ENCODE measurements around the gene GJA1. TPM values are rescaled to one million over a fixed set of nuclear protein-coding genes. Genes with fewer than 3 reads are reported as not detected.

GJA1 gene
- total and polyA plus RNA-seq, 2 of the 8 experiments (the other 6 are each of a cell fraction or from before 2014, with no cell fraction given): 468 to 795 TPM

- Histone ChIP-seq H2AK5ac (ENCODE audit: low read depth, low read length) (no peak overlapping the region), H2AFZ (ENCODE audit: low read length) (no peak overlapping the region), H3K4me1 (replicated peaks in 1 of 4; ENCODE audit: control insufficient read depth in 3 of 4, insufficient read depth in 4 of 4, low read length in 3 of 4) (no peaks in the 10 kb centered on the region), H3K14ac (ENCODE audit: insufficient read length) (no peak overlapping the region), H3K56ac (replicated peaks; ENCODE audit: insufficient read length, low read depth, low read length) (no peak overlapping the region), H3K4me2 (ENCODE audit: insufficient read depth in 1 of 2, low read depth in 2 of 2, low read length in 2 of 2) (no peak overlapping the region), H3K79me2 (ENCODE audit: control insufficient read depth in 1 of 2, insufficient read depth in 2 of 2, low read length in 2 of 2) (no peaks in the 10 kb centered on the region), H2BK120ac (replicated peaks; ENCODE audit: low read depth, low read length) (no peak overlapping the region), H2BK20ac (ENCODE audit: low read length) (no peak overlapping the region), H2BK15ac (ENCODE audit: low read length) (no peak overlapping the region), H3K4me3 (ENCODE audit: extremely low read depth in 1 of 4, insufficient read depth in 2 of 4, low read depth in 3 of 4, low read length in 4 of 4) (no peak overlapping the region), H4K8ac (ENCODE audit: extremely low read depth, insufficient read depth, low read length) (no peak overlapping the region), H2BK5ac (ENCODE audit: low read depth, low read length) (no peak overlapping the region), H3K27me3 (replicated peaks in 1 of 4; ENCODE audit: control insufficient read depth in 3 of 4, extremely low read depth in 1 of 4, insufficient read depth in 3 of 4, low read length in 3 of 4) (no peaks in the 10 kb centered on the region), H3K9me3 (ENCODE audit: insufficient read depth in 2 of 2, low read depth in 1 of 2, low read length in 1 of 2) (no peaks in the 10 kb centered on the region), H4K5ac (ENCODE audit: insufficient read length, low read depth, low read length) (no peak overlapping the region), H3K18ac (ENCODE audit: extremely low read depth, low read length) (no peak overlapping the region), H3K4ac (replicated peaks; ENCODE audit: insufficient read length, low read depth, low read length) (no peak overlapping the region), H3K27ac (ENCODE audit: low read depth, low read length) (no peak overlapping the region), H3K23me2 (ENCODE audit: low read depth, low read length) (no peaks in the 10 kb centered on the region), H3K36me3 (ENCODE audit: control insufficient read depth in 2 of 4, insufficient read depth in 4 of 4, low read length in 3 of 4) (no peaks in the 10 kb centered on the region), H4K91ac (replicated peaks; ENCODE audit: insufficient read length, low read length) (no peak overlapping the region), H3K23ac (ENCODE audit: insufficient read length) (no peak overlapping the region), H2BK12ac (ENCODE audit: low read depth, low read length) (no peak overlapping the region), H3K9ac (replicated peaks in 1 of 4; ENCODE audit: extremely low read depth in 1 of 4, low read depth in 3 of 4, low read length in 3 of 4) (no peak overlapping the region), H3K79me1 (ENCODE audit: low read depth, low read length) (no peaks in the 10 kb centered on the region), H4K20me1 (replicated peaks in 1 of 2; ENCODE audit: control insufficient read depth in 1 of 2, insufficient read depth in 2 of 2, low read length in 2 of 2) (no peaks in the 10 kb centered on the region)
- FAIRE-seq (no peak), DNase-seq (ENCODE audit: low read depth in 1 of 2, low spot score in 2 of 2) (no peak)
- POLR2A ChIA-PET (ENCODE audit: partially characterized antibody): no interaction called here
- CTCF ChIA-PET (ENCODE audit: partially characterized antibody): interaction anchor here (0.7 to 1.7 kb wide), 4 partner anchors 17 to 431 kb away, joined by 3 to 4 read pairs (median 4); no protein-coding TSS in a partner anchor
- WGBS, 2 experiments (ENCODE audit: extremely low coverage in 1 of 2, insufficient coverage in 1 of 2, insufficient read length in 1 of 2, insufficient replicate concordance in 2 of 2, low coverage in 1 of 2, low lambda C conversion rate in 2 of 2, missing lambda C conversion rate in 1 of 2): 86% methylated on average over 3 of the region's 4 CpGs; no CpG with 5 or more reads in 1 of the 2 experiments
- no peak for TF ChIP-seq BCL11A (IDR thresholded peaks at IDR 0.05; ENCODE audit: low read depth in 2 of 2, low read length in 2 of 2)
- no peak for TF ChIP-seq GABPA (IDR thresholded peaks at IDR 0.05; ENCODE audit: borderline replicate concordance, insufficient read depth, low read length)
- no peak for TF ChIP-seq FOSL1 (IDR thresholded peaks at IDR 0.05; ENCODE audit: insufficient read depth, low read depth, low read length)
- no peak for TF ChIP-seq SP2 (IDR thresholded peaks at IDR 0.05; ENCODE audit: low read length)
- TF ChIP-seq JUN (IDR thresholded peaks at IDR 0.05; ENCODE audit: low read depth, low read length): no peak
- TF ChIP-seq RAD21 (IDR thresholded peaks at IDR 0.05 in 1 of 2, conservative IDR thresholded peaks at IDR 0.05 in 1 of 2; ENCODE audit: low read depth in 2 of 2, low read length in 2 of 2): no peak
- TF ChIP-seq SP1 (IDR thresholded peaks at IDR 0.05; ENCODE audit: low read depth, low read length): no peak
- TF ChIP-seq CBX5 (IDR thresholded peaks at IDR 0.05; ENCODE audit: low read depth, low read length): no peak
- no peak for TF ChIP-seq RFX5 (IDR thresholded peaks at IDR 0.05; ENCODE audit: borderline replicate concordance, low read depth, low read length)
- TF ChIP-seq CHD1 (IDR thresholded peaks at IDR 0.05; ENCODE audit: low read depth, low read length): no peak
- no peak for TF ChIP-seq EGR1 (IDR thresholded peaks at IDR 0.05; ENCODE audit: borderline replicate concordance, low read depth, low read length)
- TF ChIP-seq HDAC6 (IDR thresholded peaks at IDR 0.05; ENCODE audit: low read depth, low read length): no peak
- TF ChIP-seq EZH2 (IDR thresholded peaks at IDR 0.05; ENCODE audit: low read depth, low read length, severe bottlenecking): no peak
- no peak for TF ChIP-seq SAP30 (IDR thresholded peaks at IDR 0.05; ENCODE audit: insufficient read depth, insufficient replicate concordance, low read length)
- no peak for TF ChIP-seq TCF12 (IDR thresholded peaks at IDR 0.05; ENCODE audit: low read depth, low read length)
Measured at GRCh38 chr6:121418346-121418745, 17.1 kb upstream of the GJA1 start.
